ENCODE results near the gene PCMTD2. TPM values are rescaled to one million over a fixed set of nuclear protein-coding genes. Genes with fewer than 3 reads are reported as not detected.

Gene PCMTD2
- total RNA-seq, 1 experiment from 2014 or later = 52.0 TPM

- Mint-ChIP-seq H3K36me3 (ENCODE audit: insufficient read depth in 1 of 3, low read depth in 3 of 3) (0 out of 7 replicates have a peak, but pooled peaks cover 0 to 2% (median 0%) of the 10 kb centered on the region in 3 experiments), H3K27ac (no peak overlapping the region), H3K9me3 (no peaks in the 10 kb centered on the region), H3K4me3 (peak overlapping the region; percentile 45 to 68), H3K4me1 (peaks cover 32 to 35% of the 10 kb centered on the region in 2 experiments), H3K27me3 (ENCODE audit: low read depth) (peaks cover 28% of the 10 kb centered on the region)
- no peak overlapping the region for H3K18ac ChIP-seq (ENCODE audit: insufficient read length, low read depth, low read length)
- no peak overlapping the region for H2BK20ac ChIP-seq (ENCODE audit: low read depth, low read length, poor library complexity, severe bottlenecking)
- peaks cover 12% of the 10 kb centered on the region for H3K23me2 ChIP-seq (ENCODE audit: insufficient read length, low read depth, low read length, poor library complexity, severe bottlenecking)
- H3K4ac ChIP-seq (ENCODE audit: low read depth, low read length) = no peak overlapping the region
- TF ChIP-seq CTCF (conservative IDR thresholded peaks at IDR 0.05) = no peak
- H3K27ac ChIP-seq (ENCODE audit: insufficient read length, low read depth, low read length) = no peak overlapping the region
- H3K79me2 ChIP-seq (ENCODE audit: insufficient read depth, low read length) = peaks cover 5% of the 10 kb centered on the region; the same call in 1 of the 2 replicates
- H4K20me1 ChIP-seq (ENCODE audit: control insufficient read depth, insufficient read depth, insufficient read length) = no peaks in the 10 kb centered on the region
- H4K8ac ChIP-seq (replicated peaks; ENCODE audit: insufficient read length, low read depth, low read length) = no peak overlapping the region
- H3K4me1 ChIP-seq (ENCODE audit: insufficient read depth, low read length) = no peaks in the 10 kb centered on the region
- no peaks in the 10 kb centered on the region for H3K9me3 ChIP-seq (ENCODE audit: control insufficient read depth, low read depth, low read length)
- H2BK5ac ChIP-seq (ENCODE audit: insufficient read length, low read length) = no peak overlapping the region
- no peaks in the 10 kb centered on the region; the same call in 1 of the 2 replicates for H3K27me3 ChIP-seq (ENCODE audit: insufficient read depth, low read length)
- H3T11ph ChIP-seq (ENCODE audit: low read length) = no peak overlapping the region
- no peak overlapping the region for H2AFZ ChIP-seq (ENCODE audit: low read length)
- H3K23ac ChIP-seq (ENCODE audit: insufficient read length, low read depth, low read length) = no peak overlapping the region
- no peak overlapping the region for H2BK12ac ChIP-seq (ENCODE audit: insufficient read length, low read depth, low read length)
- H2BK15ac ChIP-seq (ENCODE audit: low read depth, low read length) = no peak overlapping the region
- no peak overlapping the region for H4K91ac ChIP-seq (ENCODE audit: insufficient read length, low read depth, low read length)
- H3K14ac ChIP-seq (ENCODE audit: insufficient read depth, low read length) = peak overlapping the region; percentile 33; the same call in 1 of the 2 replicates
- H2AK5ac ChIP-seq (ENCODE audit: insufficient read length, low read length) = no peak overlapping the region
- no peak overlapping the region for H4K5ac ChIP-seq (ENCODE audit: insufficient read length, low read depth, low read length)
- H3K79me1 ChIP-seq (ENCODE audit: insufficient read depth, low read depth, low read length, poor library complexity, severe bottlenecking) = peaks cover 3% of the 10 kb centered on the region
- H2BK120ac ChIP-seq (ENCODE audit: low read depth, low read length, poor library complexity, severe bottlenecking) = no peak overlapping the region
- H3K56ac ChIP-seq (ENCODE audit: insufficient read length, low read depth, low read length) = no peak overlapping the region
- no peak overlapping the region for H3K9ac ChIP-seq (ENCODE audit: extremely low read depth, insufficient read length, low read length)
- no CpG with 5 or more reads among the region's 28 CpGs for WGBS (ENCODE audit: extremely low coverage, insufficient read length, low lambda C conversion rate)
- peak overlapping the region; percentile 17 for H3K4me2 ChIP-seq (ENCODE audit: insufficient read depth, insufficient read length, low read length)
- DNase-seq = no peak
Measured at GRCh38 chr20:64254571-64255360, 782 bp upstream of the PCMTD2 start.
